Left lobe of liver (tissue), 2 donors: ENCODE measurements around the gene AGT. TPM values are rescaled to one million over a fixed set of nuclear protein-coding genes. Genes with fewer than 3 reads are reported as not detected.

ENCODE experiments used
- ATAC-seq: fragments of 200-7000 bp; cut with Tn5 transposase; one replicate; pipeline ENCODE4 v1.9.1; 2020; ENCODE audit warnings: mild to moderate bottlenecking, moderate library complexity
- DNase-seq: peaks from one replicate; pipeline ENCODE4 v3.0.0-alpha.2; 2020; ENCODE audit warnings: low spot score
- total RNA-seq: library from RNA; stranded (reverse); gene quantifications from one replicate; pipeline ENCODE4 v1.2.1, GENCODE V29; 2021
- donor health status: DM: no; HTN: no; CAD: no; lungs with moderate emphysema.
- donor health status: DM: no; HTN: yes; CAD: no.

The AGT gene
- total RNA-seq = 2,376 TPM

DNA sequence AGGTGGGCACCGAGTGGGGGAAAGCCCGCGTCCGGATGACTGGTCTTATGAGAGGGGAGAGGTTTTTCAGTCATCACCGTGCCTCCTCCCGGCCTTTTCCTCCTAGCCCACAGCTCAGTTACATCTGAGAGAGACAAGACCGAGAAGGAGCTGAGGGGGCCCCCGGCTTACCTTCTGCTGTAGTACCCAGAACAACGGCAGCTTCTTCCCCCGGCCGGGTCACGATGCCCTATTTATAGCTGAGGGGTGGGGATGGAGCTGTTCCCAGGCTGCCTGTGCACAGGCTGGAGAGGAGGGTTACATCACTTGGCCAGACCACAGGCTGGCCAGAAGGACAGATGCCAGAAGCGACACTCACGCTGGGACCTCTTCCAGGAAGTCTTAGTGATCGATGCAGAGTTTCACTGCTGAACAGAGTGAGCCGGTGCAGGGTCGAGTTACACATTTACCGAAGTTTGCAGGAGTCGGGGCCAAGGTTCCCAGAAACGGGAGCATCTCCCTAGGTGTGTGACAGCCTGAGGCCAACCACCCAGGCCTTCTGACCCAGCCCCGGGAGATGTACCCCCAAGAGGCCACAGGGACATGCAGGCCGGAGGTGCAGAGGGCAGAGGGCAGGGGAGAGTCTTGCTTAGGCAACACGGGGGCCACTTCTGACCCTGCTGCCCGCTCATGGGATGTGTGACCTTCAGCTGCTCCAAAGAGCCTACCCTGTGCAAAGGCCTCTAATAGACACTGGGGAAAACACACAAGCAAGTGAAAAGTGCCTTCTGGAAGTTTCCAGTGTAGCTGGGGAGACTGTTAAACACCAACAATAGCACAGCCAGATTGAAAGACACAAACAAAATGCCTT, at the start of gene AGT:
Gene AGT (minus strand): TSS at position 208 of the 850 bp plus-strand sequence. CDS start 3,299 bp downstream, outside the sequence.
- DNase-seq = peak; percentile 98

DNA sequence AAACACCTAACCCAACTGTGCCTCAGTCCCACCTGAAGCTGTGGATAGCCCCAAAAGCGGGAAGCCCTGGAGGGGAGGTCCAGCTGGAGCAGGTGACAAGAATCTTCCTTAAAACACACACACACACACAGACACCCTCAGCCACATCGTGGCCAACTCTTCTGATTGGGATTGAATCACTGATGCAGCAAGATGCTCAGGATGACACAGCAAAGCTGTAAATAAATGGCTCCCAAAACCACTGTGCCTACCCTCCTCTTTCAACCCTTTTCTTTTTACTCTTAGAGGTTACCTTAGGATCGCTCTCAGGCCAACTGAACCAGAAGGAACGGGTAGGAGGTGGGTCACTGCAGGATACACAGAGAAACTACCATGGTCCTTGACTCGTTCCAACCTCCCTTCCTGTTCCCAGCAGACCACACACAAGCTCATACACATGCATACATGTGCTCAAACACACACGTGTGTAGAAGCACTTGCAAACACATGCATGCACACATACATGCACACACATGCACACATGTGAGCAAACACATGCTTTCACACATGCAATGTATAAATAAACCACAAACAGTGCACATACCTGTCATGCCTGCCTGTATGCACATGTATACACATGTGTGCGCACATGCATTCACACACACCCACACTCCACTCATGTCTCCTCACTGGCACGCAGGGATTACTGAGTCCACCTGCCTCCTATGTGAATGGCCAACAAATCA, 47.7 kb upstream of the AGT start:
- no peak for ATAC-seq

More for the DNA sequence above, at the start of gene AGT:
- ATAC-seq = peak; percentile 57

DNA sequence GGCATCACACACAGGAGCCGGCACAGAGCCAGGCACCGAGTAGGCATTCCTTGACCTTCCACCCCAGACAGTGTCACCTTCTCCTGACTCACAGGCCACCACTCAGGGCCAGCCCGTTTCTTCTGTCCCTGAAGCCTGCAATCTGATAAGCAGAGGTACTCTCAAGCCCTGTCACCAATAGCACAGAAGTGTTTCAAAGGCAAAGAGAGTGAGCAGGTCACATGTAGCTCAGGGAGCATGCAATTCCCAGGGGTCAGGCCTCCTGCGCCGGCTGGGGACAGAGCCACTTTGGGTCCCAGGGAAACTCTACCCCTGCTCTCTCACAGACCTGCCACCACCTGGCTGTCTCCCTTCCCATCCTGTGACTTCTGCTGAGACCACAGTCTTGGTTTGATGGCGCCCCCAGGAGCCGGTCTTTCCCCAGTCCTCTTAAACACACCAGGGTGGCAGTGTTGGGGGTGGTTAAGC, 46.5 kb upstream of the AGT start:
- DNase-seq = no peak
- peak; percentile 86 for ATAC-seq

More for the DNA sequence above, 47.7 kb upstream of the AGT start:
- DNase-seq = no peak

DNA sequence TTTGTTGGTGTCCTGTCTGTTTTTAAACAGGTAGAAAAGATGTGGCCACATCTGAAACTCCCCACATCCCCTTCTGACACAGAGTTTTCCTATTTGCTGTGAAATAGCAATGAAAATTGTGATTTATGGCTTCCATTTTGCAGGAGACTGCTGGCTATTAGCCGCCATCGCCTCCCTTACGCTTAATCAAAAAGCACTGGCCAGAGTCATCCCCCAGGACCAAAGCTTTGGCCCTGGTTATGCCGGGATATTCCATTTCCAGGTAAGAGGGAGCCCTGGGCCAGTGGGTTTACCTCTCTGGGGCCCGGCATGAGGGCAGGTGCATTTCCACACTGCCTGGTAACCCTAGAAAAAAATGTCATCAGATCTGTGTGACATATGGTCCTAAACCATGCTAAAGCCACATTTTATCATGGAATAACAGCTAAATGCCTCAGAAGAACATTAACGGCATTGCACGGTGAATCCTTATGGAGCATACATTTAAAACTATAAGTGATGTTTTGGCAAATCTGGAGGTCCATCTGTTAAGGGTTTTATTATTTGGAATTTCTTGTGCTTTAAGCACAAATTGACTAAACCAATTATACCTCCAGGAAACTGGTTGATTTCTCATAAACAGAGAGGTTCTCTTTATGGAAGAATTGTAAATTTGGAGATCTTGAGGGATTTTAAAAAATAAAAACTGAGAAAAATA, 45.6 kb upstream of the AGT start:
- ATAC-seq = no peak
- no peak for DNase-seq

DNA sequence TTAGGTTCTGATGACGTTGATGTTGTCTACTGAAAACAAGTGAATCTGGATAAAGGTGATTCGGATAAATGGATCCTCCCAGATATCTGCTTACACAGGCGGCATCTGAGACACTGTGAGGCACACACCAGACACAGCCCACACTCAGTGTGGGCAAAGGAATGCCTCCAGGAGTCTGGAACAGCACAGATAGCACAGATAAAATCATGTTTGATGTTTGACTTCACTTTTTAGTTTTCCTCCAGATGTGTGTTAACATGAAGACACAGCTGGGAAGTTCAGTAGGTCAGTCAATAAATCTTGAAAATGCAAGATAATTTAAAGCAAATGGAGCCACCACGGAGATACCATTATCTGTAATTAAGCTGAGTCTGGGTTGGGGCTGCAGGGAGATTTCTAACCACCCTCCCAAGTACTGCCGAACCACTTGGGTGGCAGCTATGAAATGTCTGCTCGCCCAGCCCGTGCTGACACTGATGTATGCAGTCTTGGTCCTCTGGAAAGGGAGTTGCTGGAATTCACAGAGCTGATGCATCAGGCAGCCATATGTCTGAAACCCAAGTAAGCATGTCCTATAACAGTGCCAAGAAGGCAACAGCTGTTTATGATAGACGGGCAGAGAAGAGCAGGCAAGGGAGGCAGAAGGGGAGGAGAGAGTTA, 44.9 kb upstream of the AGT start:
- no peak for ATAC-seq
- no peak for DNase-seq

DNA sequence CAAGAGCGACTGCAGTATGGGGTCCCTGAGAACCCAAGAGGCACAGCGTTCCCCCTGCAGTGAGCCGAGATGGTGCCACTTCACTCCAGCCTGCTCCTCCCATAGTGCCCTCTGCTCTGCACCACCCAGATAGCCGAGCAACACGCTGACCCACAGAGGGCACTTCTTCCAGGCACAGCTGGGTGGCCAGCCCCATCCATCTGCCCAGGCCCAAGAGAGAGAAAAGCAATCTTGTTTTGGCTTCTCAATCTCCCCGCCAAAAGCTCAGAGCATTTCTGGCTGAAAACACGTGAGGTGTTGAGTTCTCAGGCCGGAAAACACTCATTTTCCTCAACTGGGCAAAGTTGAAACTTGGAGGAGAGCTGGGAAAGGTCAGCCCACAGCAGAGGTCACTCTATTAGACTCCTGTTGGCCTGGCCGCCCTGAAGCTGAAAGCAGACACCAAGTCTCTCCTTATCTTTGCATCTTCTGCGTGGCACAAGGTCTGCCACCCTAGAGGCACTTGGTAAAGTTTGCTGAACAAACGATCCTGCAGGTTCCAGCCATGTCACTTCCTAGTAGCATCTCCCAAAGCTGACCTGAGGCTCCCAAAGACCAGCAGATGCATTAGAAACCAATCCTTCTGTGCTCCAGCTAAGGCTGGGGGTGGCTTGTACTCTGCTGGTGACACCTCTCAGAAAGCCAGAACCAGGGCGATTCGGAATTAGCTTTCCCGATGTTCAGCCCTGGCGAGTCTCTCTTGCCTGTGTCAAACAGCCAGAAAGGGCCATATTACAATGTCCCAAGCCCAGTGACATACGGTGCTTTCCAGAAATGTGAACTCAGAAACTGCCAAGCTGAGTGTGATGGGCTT, 44.2 kb upstream of the AGT start:
- DNase-seq (no peak), ATAC-seq (no peak)

DNA sequence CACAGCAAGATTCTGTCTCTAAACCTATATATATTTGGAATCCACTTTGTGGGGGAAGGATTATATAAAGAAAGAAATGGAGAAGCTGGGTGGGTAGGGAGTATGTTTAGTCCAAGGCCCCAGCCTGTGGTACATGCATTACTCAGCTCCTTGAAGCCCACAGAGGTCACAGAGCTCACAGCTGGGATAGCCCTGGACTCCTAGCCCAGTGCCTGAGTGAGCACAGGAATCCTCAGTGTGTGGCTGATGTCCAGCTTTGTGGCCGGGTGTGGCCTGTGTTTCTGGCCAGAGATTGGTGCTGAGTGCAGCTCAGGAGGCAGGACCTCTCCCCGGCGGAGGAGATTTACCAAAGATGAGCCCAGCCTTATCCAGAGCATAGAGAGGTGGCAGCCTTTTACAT, 40.9 kb upstream of the AGT start:
- ATAC-seq (peak; percentile 91), DNase-seq (peak; percentile 60)

DNA sequence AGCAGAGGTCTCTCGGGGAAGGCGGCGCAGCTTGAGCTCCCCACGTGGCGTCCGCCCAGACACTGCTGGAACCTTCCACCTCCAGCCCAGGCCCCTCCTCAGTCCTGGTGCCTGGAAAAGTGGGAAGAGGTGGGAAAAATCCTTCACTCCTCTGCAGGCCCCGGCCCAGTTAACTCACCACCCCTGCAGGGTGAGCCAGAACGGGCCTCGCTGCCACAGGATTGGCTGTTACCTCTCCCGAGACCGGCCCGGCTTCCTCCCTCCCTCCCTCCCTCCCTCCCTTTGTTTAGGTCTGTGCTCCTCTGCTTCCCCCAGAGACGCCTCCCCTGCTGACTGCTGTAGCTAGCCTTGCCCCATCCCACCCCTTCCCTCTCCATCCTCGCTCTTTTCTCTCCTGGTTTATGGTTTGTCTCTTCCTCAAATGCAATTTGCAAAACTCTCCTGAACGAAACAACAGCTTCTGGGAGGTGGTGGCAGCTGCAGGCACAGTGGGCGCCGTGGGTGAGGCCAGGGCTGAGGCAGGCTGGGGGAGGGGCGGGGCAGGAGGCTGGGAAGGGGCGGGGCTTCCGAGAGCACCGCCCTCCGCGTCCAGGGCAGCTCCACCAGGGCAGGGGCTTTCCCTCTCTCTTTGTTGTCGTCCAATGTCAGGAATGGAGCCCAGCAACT, 39.8 kb upstream of the AGT start:
- DNase-seq (no peak), ATAC-seq (peak; percentile 57)

DNA sequence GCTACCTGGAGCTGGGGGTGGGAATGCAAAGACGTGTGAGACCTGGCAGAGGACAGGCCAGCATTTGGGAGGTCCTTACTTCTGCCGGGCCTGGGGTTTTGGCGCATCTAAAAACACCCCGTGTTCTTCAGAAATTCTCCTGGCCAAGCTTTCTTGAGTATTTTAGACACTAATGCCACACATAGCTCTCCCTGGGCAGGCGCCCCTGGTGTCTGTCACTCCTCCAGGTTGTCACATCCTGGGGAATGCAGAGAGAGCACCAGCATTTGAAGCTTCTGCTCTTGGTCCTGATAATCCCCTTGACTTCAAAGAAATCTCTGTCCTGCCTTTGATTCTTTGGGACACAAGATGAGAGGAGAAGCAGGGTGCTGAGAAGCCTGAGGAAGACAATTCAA, 39.3 kb upstream of the AGT start:
- ATAC-seq = no peak

DNA sequence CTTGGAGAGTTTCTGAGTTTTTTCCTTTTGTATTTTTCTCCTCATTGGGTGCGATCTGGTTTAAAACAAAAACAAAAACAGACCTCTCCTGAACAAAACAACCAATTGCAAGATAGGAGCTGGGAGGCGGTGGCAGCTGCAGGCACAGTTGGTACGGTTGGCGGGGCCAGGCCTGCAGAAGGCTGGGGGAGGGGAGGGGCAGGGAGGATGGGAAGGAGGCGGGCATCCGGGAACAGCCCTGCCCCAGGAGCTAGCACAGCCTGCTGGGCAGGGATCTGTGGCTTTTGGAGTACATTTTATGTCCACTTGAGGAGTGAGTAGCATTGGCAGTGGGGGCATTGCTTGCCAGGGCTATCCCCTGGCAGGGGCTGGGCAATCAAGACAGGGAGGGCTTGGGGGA, 38.5 kb upstream of the AGT start:
- DNase-seq (no peak), ATAC-seq (no peak)

More for the DNA sequence above, 39.3 kb upstream of the AGT start:
- DNase-seq = no peak

DNA sequence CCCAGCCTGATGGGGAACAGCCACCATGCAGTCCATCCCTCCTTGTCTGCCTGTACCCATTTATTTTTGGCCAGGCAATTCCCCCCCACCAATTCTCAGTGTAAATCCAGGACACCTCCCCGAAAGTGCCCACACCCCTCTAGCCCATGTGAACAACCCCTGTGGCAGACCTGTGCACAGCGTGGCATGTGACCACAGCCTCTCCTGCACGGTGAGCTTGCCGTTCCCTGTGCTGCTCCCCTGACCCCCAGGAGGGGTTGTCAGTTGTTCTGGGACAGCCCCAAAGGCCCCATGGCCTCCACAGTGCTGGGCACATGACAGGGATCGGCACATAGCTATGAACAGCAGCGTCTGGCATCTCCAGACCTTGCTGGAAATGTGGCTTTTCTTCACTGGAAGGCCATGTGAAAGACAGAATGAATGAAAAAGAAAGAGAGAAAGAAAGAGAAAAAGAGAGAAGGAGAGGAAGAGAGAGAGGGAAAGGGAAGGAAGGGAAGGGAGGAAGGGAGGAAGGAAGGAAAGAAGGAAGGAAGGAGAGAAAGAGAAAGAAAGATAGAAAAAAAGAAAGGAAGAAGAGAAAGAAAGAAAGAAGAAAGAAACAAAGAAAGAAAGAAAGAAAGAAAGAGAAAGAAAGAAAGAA, 37.2 kb upstream of the AGT start:
- no peak for DNase-seq
- ATAC-seq = no peak

DNA sequence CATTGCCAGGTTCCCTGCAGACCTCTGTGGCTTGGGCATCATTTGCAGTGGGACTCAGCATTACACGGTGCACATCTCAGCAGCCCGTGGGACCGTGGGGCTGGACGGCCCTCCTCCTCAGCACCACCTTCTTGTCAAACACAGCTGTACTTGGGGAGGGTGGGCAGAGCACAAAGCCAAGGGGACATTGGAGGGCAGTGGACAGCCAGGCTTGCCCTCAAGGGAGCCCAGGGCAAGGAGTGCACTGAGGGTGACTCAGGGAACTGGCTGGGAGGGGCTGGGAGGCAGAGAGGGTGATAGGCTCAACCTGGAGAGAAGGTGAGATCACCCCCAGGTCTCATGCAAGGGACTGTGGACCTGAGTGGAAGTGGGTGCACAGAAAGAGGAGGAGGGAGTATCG, 36.7 kb upstream of the AGT start:
- no peak for ATAC-seq
- no peak for DNase-seq

DNA sequence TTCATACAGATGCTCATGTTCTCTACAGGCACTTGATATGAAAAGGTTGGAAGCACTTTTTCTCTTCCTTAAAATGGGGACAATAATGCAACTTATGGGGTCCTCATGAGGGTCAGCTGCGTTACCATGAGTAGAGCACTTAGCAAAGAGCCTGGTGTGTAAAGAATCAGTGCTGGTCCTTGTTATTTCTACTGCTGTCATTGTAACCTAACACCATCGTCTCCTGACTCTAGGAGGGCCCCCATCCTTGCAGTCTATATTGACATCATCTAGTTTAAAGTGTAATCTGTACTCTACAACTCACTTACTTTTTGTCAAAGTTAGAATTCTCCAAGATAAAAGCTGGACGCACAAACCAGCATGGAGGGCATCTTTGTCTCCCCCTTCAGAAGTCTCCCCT, 35.7 kb upstream of the AGT start:
- ATAC-seq (no peak), DNase-seq (no peak)

DNA sequence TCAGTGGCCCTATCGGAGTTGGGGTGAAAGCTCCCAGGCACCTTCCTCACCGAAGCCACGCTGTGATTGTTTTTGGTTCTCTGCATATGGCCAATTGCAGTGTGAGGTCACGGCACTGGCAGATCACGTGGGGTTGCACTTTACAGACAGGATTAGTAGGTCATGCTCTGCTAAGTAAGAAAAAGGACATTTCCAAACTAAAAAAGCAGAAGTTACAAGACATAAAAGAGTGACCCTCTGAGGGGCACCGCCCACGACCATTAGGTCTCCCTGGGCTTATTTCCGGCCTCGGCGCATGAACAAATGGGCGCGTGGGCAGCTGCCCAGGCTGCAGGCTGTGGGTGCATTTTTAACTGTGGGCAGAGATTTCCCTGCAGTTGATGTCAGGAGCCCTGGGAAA, 35.2 kb upstream of the AGT start:
- no peak for ATAC-seq

DNA sequence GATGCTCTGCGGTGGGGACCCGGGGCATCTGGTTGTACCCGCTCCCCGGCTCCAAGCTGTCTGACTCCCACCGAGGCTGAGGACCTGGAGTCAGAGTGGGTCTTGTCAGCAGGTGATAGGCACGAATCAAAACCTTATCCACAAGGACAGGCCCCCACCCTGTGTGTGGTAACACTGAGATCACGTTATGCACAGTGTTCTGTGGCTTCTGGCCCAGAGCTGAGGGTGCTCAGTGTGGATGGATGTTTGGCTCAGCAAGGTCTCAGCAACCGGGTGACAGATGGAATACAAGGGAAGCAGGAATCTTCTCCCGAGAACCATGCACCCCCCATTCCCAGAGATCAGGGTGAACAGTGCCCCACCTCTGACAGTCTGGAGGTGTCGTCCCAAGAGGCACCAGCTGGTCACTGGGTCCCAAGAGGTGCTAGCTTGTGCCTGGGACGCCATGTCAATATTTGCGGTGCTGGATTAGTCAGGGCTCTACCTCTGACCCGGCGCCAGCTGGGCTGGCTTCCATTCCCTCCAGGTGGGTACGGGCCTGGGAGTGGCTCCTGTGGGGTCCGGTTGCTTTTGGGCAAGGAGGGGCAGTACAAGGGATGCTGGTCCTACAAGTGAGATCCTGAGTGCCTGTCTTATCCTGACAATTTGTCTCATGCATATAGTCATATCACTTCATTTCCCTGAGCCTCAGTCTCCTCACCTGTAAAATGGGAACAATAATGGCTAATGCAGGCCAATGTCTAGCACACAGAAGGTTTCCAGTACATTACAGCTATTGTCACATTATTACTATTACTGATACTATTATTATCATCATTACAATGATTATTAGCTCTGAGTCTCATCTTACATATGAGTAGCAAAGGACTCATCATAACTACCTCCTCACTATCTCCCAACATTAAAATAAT, 34.2 kb upstream of the AGT start:
- ATAC-seq (peak; percentile 82), DNase-seq (peak; percentile 63)

More for the DNA sequence above, 35.2 kb upstream of the AGT start:
- no peak for DNase-seq

DNA sequence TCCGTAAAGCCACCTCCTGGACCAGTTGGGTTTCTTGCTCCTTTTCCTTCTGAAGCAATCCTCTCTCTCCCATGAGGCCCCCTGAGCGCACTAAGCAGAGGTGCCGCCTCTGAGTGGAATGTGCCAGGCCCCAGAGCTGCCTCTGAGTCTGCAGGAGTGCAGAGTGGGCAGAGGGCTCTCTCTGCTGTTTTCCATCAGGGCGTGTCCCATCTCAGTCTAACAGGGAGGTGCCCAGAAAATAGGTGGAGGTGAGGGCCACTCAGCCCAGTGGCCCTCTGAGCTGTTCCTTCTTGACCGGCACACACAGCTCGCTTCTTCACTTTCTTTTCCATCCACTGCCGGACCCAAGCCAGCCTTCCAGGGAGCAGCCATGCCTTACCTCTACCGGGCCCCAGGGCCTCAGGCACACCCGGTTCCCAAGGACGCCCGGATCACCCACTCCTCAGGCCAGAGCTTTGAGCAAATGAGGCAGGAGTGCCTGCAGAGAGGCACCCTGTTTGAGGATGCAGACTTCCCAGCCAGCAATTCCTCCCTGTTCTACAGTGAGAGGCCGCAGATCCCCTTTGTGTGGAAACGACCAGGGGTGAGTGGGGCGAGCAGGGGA, 33.3 kb upstream of the AGT start, which contains the start of gene CAPN9:
Gene CAPN9 (plus strand): TSS at position 262 of the 604 bp plus-strand sequence. CDS start 109 bp downstream, at position 371.
- no peak for DNase-seq
- no peak for ATAC-seq

DNA sequence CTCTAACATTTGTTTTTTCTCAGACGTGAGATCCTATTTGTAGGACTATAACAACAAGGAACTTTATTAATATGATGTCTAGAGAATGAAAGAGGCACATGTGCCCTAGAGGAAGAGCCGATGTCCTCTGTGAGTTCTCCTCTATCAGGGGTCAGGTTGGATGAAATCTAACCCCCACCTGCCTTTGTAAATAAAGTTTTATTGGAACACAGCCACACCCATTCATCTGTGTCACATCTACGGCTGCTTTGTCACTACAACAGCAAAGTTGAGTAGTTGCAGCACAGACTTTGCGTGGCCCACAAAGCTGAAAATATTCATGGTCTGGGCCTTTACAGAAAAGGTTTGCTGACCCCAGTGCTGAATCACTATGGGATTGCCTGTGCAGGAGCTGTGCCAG, 32.7 kb upstream of the AGT start:
- ATAC-seq = no peak
- DNase-seq = no peak
